ENCODE data around the gene LGI1.

Gene LGI1

GRCh38 chr10:93755443-93756116 lies 2.2 kb upstream of the LGI1 start:
- no peak for DNase-seq

GRCh38 chr10:93756118-93756517 lies 1.6 kb upstream of the LGI1 start:
- DNase-seq = no peak

GRCh38 chr10:93757136-93757535 lies 600 bp upstream of the LGI1 start:
- DNase-seq = no peak

GRCh38 chr10:93758508-93758885 lies 761 bp downstream of the LGI1 start:
- DNase-seq = no peak

- DNase-seq = no peak
Measured at GRCh38 chr10:93758891-93759410, 1.2 kb downstream of the LGI1 start.

GRCh38 chr10:93760490-93760889 lies 2.8 kb downstream of the LGI1 start:
- no peak for DNase-seq

- DNase-seq = no peak
Measured at GRCh38 chr10:93762979-93763391, 5.2 kb downstream of the LGI1 start.

- no peak for DNase-seq
Measured at GRCh38 chr10:93766918-93767317, 9.2 kb downstream of the LGI1 start.

- no peak for DNase-seq
Measured at GRCh38 chr10:93767724-93768399, 10.1 kb downstream of the LGI1 start.

GRCh38 chr10:93768892-93769291 lies 11.2 kb downstream of the LGI1 start:
- DNase-seq = no peak

- no peak for DNase-seq
Measured at GRCh38 chr10:93771354-93771753, 13.6 kb downstream of the LGI1 start.

GRCh38 chr10:93773120-93773519 lies 15.4 kb downstream of the LGI1 start:
- DNase-seq = no peak

GRCh38 chr10:93773705-93774104 lies 16.0 kb downstream of the LGI1 start:
- no peak for DNase-seq

- DNase-seq = no peak
Measured at GRCh38 chr10:93775356-93775755, 17.6 kb downstream of the LGI1 start.

- DNase-seq = no peak
Measured at GRCh38 chr10:93777092-93777491, 19.4 kb downstream of the LGI1 start.

GRCh38 chr10:93784059-93784458 lies 26.3 kb downstream of the LGI1 start:
- no peak for DNase-seq

- DNase-seq = no peak
Measured at GRCh38 chr10:93788413-93789208, 30.9 kb downstream of the LGI1 start.

- no peak for DNase-seq
Measured at GRCh38 chr10:93790439-93790838, 32.7 kb downstream of the LGI1 start.

GRCh38 chr10:93796167-93796566 lies 38.4 kb downstream of the LGI1 start:
- no peak for DNase-seq

GRCh38 chr10:93797825-93798224 lies 40.1 kb downstream of the LGI1 start:
- DNase-seq = no peak

GRCh38 chr10:93799155-93799708 lies 41.5 kb downstream of the LGI1 start:
- DNase-seq = no peak

- no peak for DNase-seq
Measured at GRCh38 chr10:93804200-93804599, 46.5 kb downstream of the LGI1 start.

GRCh38 chr10:93806903-93807302 lies 49.2 kb downstream of the LGI1 start:
- DNase-seq = no peak

All from activated CD4-positive, alpha-beta T cell treated with anti-CD3 and anti-CD28 coated beads for 48 hours (primary cell).